HEK293 (cell line): ENCODE data around the gene ARMS2.

Source experiments
- CTCF ChIA-PET: fragments of 350-600 bp; formaldehyde crosslinking; extraction: SDS; loops from one replicate; lab custom pipeline; 2021; ENCODE audit warnings: antibody characterized with exemption; lab: Yijun Ruan, JAX
- POLR2A ChIA-PET: fragments of 300-600 bp; formaldehyde crosslinking; extraction: SDS; loops from one replicate; lab custom pipeline; 2020; ENCODE audit warnings: antibody characterized with exemption, inconsistent platforms; lab: Yijun Ruan, JAX
- H3K27ac ChIP-seq: fragments of 200-500 bp; sonication (Bioruptor generic); 2 replicates; pipeline ENCODE4 v1.5.1; 2014; ENCODE audit warnings: low read depth, low read length, control low read depth, inconsistent platforms; ENCODE audit errors: extremely low read depth
- H3K36me3 ChIP-seq, 2 experiments: fragments of 200-500 bp in 1 of 2; sonication (Bioruptor generic) in 1 of 2; 1 replicate in 1 of 2; 2 replicates in 1 of 2; pipeline ENCODE4 v1.5.1; 2014 to 2017; ENCODE audit warnings: inconsistent platforms in 2 of 2, low read length in 2 of 2; ENCODE audit not compliant: control insufficient read depth in 2 of 2, insufficient read depth in 1 of 2
- H3K4me1 ChIP-seq: fragments of 200-500 bp; sonication (Bioruptor generic); 2 replicates; pipeline ENCODE4 v1.5.1; 2014; ENCODE audit warnings: mild to moderate bottlenecking, low read length, inconsistent platforms; ENCODE audit not compliant: control insufficient read depth, insufficient read depth
- H3K4me3 ChIP-seq: 2 replicates; pipeline ENCODE4 v1.5.1; 2011; ENCODE audit warnings: low read depth, mild to moderate bottlenecking, control low read depth, low read length, moderate library complexity
- H3K9me3 ChIP-seq: fragments of 200-500 bp; sonication (Bioruptor generic); 2 replicates; pipeline ENCODE4 v1.5.1; 2014; ENCODE audit warnings: low read depth, low read length, inconsistent platforms; ENCODE audit not compliant: control insufficient read depth, insufficient read depth
- EGR2 ChIP-seq: fragments of 450-650 bp; formaldehyde crosslinking; IDR thresholded peaks from 2 replicates; pipeline ENCODE4 v1.5.1; 2016; ENCODE audit warnings: low read depth, missing biosample characterization, missing genetic modification characterization
- GFI1B ChIP-seq: fragments of 450-650 bp; formaldehyde crosslinking; IDR thresholded peaks from 2 replicates; pipeline ENCODE4 v1.5.1; 2016; ENCODE audit warnings: missing biosample characterization, missing genetic modification characterization
- GLI2 ChIP-seq: fragments of 450-650 bp; formaldehyde crosslinking; IDR thresholded peaks from 2 replicates; pipeline ENCODE4; 2017; ENCODE audit warnings: missing biosample characterization, missing genetic modification characterization, low read depth, borderline replicate concordance
- IKZF3 ChIP-seq: fragments of 450-650 bp; IDR thresholded peaks from 2 replicates; pipeline ENCODE4 v1.5.0; 2018; ENCODE audit warnings: missing biosample characterization, mild to moderate bottlenecking, missing genetic modification characterization, moderate library complexity
- KLF16 ChIP-seq: fragments of 450-650 bp; formaldehyde crosslinking; IDR thresholded peaks from 2 replicates; pipeline ENCODE4 v1.5.1; 2017; ENCODE audit warnings: missing biosample characterization, missing genetic modification characterization
- PRDM1 ChIP-seq: fragments of 450-650 bp; formaldehyde crosslinking; IDR thresholded peaks from 2 replicates; pipeline ENCODE4; 2016; ENCODE audit warnings: missing biosample characterization, missing genetic modification characterization
- ZBTB21 ChIP-seq: fragments of 450-650 bp; formaldehyde crosslinking; IDR thresholded peaks from 2 replicates; pipeline ENCODE4 v1.5.1; 2017; ENCODE audit warnings: missing biosample characterization, missing genetic modification characterization
- ZNF132 ChIP-seq: fragments of 450-650 bp; formaldehyde crosslinking; IDR thresholded peaks from 2 replicates; pipeline ENCODE4 v1.5.1; 2017; ENCODE audit warnings: missing biosample characterization, missing genetic modification characterization, borderline replicate concordance
- ZNF140 ChIP-seq: fragments of 450-650 bp; formaldehyde crosslinking; IDR thresholded peaks from 2 replicates; pipeline ENCODE4 v1.5.1; 2016; ENCODE audit warnings: missing biosample characterization, missing genetic modification characterization
- ZNF169 ChIP-seq: fragments of 450-650 bp; formaldehyde crosslinking; IDR thresholded peaks from 2 replicates; pipeline ENCODE4 v1.5.1; 2016; ENCODE audit warnings: missing biosample characterization, missing genetic modification characterization
- ZNF223 ChIP-seq: fragments of 450-650 bp; formaldehyde crosslinking; IDR thresholded peaks from 2 replicates; pipeline ENCODE4 v1.5.1; 2016; ENCODE audit warnings: missing biosample characterization, missing genetic modification characterization
- ZNF23 ChIP-seq: fragments of 450-650 bp; formaldehyde crosslinking; IDR thresholded peaks from 2 replicates; pipeline ENCODE4 v1.5.1; 2016; ENCODE audit warnings: missing biosample characterization, missing genetic modification characterization, borderline replicate concordance
- ZNF24 ChIP-seq: fragments of 450-650 bp; formaldehyde crosslinking; IDR thresholded peaks from 2 replicates; pipeline ENCODE4 v1.5.1; 2016; ENCODE audit warnings: missing biosample characterization, missing genetic modification characterization
- ZNF248 ChIP-seq: fragments of 450-650 bp; formaldehyde crosslinking; IDR thresholded peaks from 2 replicates; pipeline ENCODE4 v1.5.1; 2017; ENCODE audit warnings: missing biosample characterization, missing genetic modification characterization
- ZNF292 ChIP-seq: fragments of 450-650 bp; formaldehyde crosslinking; IDR thresholded peaks from 2 replicates; pipeline ENCODE4 v1.5.1; 2016; ENCODE audit warnings: low read depth, missing biosample characterization, missing genetic modification characterization, borderline replicate concordance
- ZNF311 ChIP-seq: fragments of 450-650 bp; formaldehyde crosslinking; IDR thresholded peaks from 2 replicates; pipeline ENCODE4 v1.5.1; 2017; ENCODE audit warnings: missing biosample characterization, missing genetic modification characterization, borderline replicate concordance
- ZNF366 ChIP-seq: fragments of 450-650 bp; formaldehyde crosslinking; conservative IDR thresholded peaks from 2 replicates; pipeline ENCODE4 v1.5.1; 2016; ENCODE audit warnings: missing biosample characterization, missing genetic modification characterization
- ZNF37A ChIP-seq: fragments of 450-650 bp; IDR thresholded peaks from 2 replicates; pipeline ENCODE4 v1.5.1; 2018; ENCODE audit warnings: missing biosample characterization, missing genetic modification characterization
- ZNF426 ChIP-seq: fragments of 450-650 bp; formaldehyde crosslinking; IDR thresholded peaks from 2 replicates; pipeline ENCODE4 v1.5.1; 2017; ENCODE audit warnings: missing biosample characterization, missing genetic modification characterization, mild to moderate bottlenecking, inconsistent platforms, moderate library complexity
- ZNF561 ChIP-seq: fragments of 450-650 bp; IDR thresholded peaks from 2 replicates; pipeline ENCODE4 v1.5.1; 2018; ENCODE audit warnings: missing biosample characterization, missing genetic modification characterization, borderline replicate concordance
- ZNF596 ChIP-seq: fragments of 450-650 bp; IDR thresholded peaks from 2 replicates; pipeline ENCODE4 v1.5.0; 2018; ENCODE audit warnings: missing biosample characterization, mild to moderate bottlenecking, missing genetic modification characterization, moderate library complexity
- ZNF623 ChIP-seq: fragments of 450-650 bp; formaldehyde crosslinking; IDR thresholded peaks from 2 replicates; pipeline ENCODE4 v1.5.1; 2016; ENCODE audit warnings: missing biosample characterization, missing genetic modification characterization
- ZNF664 ChIP-seq: fragments of 450-650 bp; formaldehyde crosslinking; IDR thresholded peaks from 2 replicates; pipeline ENCODE4 v1.5.1; 2016; ENCODE audit warnings: missing biosample characterization, missing genetic modification characterization
- ZNF670 ChIP-seq: fragments of 450-650 bp; formaldehyde crosslinking; IDR thresholded peaks from 2 replicates; pipeline ENCODE4 v1.5.1; 2016; ENCODE audit warnings: missing biosample characterization, missing genetic modification characterization, low read depth
- ZNF776 ChIP-seq: fragments of 450-650 bp; formaldehyde crosslinking; IDR thresholded peaks from 2 replicates; pipeline ENCODE4 v1.5.0; 2017; ENCODE audit warnings: missing biosample characterization, missing genetic modification characterization, borderline replicate concordance
- ZNF837 ChIP-seq: fragments of 450-650 bp; formaldehyde crosslinking; IDR thresholded peaks from 2 replicates; pipeline ENCODE4 v1.5.1; 2016; ENCODE audit warnings: missing biosample characterization, missing genetic modification characterization
- TF ChIP-seq, protein P1 (sequence below): fragments of 450-650 bp; formaldehyde crosslinking; IDR thresholded peaks from 2 replicates; pipeline ENCODE4 v1.5.1; 2016; ENCODE audit warnings: missing biosample characterization, missing genetic modification characterization
- TF ChIP-seq, protein P2 (sequence below): fragments of 450-650 bp; formaldehyde crosslinking; IDR thresholded peaks from 2 replicates; pipeline ENCODE4 v1.5.1; 2016; ENCODE audit warnings: missing biosample characterization, missing genetic modification characterization
- TF ChIP-seq, protein P3 (sequence below): fragments of 450-650 bp; formaldehyde crosslinking; IDR thresholded peaks from 2 replicates; pipeline ENCODE4 v1.5.1; 2016; ENCODE audit warnings: missing biosample characterization, missing genetic modification characterization
- TF ChIP-seq, protein P4 (sequence below): fragments of 450-650 bp; formaldehyde crosslinking; IDR thresholded peaks from 2 replicates; pipeline ENCODE4 v1.5.1; 2016; ENCODE audit warnings: missing biosample characterization, missing genetic modification characterization

ARMS2 gene

DNA sequence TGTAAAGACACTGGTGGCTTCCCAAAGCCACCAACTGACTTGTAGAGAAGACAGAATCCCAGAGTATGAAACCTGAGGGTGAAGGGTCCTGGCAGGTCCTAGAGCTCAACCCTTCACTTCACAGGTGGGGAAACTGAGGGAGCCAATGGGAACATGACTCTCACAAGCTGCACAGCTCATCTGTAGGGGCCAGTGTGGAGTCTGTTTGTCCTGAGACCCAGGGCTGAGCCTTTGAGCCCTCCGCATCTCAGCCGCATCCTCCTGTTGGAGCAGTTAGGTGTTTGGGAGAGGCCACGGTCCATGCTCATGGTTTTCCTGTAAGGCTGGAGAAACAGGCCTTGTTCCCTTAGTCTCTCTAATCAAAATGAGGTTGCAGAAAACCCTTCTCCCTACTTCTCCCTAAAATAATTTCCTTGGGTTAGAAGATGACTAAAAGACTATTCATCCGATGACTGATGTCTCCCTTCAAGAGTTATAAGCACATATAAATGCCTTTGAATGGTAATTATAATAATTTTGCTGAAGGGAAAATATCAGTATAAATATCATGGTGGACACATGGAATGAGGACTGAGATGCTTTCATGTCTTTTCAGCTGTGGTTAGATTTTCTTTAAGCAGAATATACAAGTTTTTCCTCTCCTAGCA is 17.2 kb downstream of the ARMS2 start:
- H3K4me1 ChIP-seq, result 0 out of 2 replicates have a peak, but pooled peaks cover 5% of the 10 kb centered on the region
- no peak for TF ChIP-seq KLF16 (tag by site-specific recombination)
- TF ChIP-seq, protein P1, sequence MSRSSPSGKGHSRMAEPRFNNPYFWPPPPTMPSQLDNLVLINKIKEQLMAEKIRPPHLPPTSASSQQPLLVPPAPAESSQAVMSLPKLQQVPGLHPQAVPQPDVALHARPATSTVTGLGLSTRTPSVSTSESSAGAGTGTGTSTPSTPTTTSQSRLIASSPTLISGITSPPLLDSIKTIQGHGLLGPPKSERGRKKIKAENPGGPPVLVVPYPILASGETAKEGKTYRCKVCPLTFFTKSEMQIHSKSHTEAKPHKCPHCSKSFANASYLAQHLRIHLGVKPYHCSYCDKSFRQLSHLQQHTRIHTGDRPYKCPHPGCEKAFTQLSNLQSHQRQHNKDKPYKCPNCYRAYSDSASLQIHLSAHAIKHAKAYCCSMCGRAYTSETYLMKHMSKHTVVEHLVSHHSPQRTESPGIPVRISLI (tag by site-specific recombination), result no peak
- no peak for TF ChIP-seq ZNF311 (tag by site-specific recombination)
- no peak for TF ChIP-seq IKZF3 (tag by site-specific recombination)
- TF ChIP-seq, protein P2, sequence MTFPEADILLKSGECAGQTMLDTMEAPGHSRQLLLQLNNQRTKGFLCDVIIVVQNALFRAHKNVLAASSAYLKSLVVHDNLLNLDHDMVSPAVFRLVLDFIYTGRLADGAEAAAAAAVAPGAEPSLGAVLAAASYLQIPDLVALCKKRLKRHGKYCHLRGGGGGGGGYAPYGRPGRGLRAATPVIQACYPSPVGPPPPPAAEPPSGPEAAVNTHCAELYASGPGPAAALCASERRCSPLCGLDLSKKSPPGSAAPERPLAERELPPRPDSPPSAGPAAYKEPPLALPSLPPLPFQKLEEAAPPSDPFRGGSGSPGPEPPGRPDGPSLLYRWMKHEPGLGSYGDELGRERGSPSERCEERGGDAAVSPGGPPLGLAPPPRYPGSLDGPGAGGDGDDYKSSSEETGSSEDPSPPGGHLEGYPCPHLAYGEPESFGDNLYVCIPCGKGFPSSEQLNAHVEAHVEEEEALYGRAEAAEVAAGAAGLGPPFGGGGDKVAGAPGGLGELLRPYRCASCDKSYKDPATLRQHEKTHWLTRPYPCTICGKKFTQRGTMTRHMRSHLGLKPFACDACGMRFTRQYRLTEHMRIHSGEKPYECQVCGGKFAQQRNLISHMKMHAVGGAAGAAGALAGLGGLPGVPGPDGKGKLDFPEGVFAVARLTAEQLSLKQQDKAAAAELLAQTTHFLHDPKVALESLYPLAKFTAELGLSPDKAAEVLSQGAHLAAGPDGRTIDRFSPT, result no peak
- no peak for TF ChIP-seq ZNF37A (tag by site-specific recombination)
- TF ChIP-seq, protein P3, sequence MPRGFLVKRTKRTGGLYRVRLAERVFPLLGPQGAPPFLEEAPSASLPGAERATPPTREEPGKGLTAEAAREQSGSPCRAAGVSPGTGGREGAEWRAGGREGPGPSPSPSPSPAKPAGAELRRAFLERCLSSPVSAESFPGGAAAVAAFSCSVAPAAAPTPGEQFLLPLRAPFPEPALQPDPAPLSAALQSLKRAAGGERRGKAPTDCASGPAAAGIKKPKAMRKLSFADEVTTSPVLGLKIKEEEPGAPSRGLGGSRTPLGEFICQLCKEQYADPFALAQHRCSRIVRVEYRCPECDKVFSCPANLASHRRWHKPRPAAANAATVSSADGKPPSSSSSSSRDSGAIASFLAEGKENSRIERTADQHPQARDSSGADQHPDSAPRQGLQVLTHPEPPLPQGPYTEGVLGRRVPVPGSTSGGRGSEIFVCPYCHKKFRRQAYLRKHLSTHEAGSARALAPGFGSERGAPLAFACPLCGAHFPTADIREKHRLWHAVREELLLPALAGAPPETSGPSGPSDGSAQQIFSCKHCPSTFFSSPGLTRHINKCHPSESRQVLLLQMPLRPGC (tag by site-specific recombination), result no peak
- no peak for TF ChIP-seq ZNF169
- TF ChIP-seq ZNF23 (tag by site-specific recombination), result no peak
- TF ChIP-seq ZNF132 (tag by site-specific recombination), result no peak
- TF ChIP-seq GLI2 (tag by site-specific recombination), result no peak
- no peak for TF ChIP-seq ZNF426 (tag by site-specific recombination)
- TF ChIP-seq ZNF664 (tag by site-specific recombination), result no peak
- no peak for TF ChIP-seq ZNF292 (tag by site-specific recombination)
- no peak for TF ChIP-seq ZBTB21 (tag by site-specific recombination)
- ChIA-PET CTCF (interaction anchor here (0.7 to 0.8 kb wide), 2 partner anchors 68 to 212 kb away, joined by 3 to 4 read pairs; no protein-coding TSS in a partner anchor), POLR2A (no interaction called here)
- no peaks in the 10 kb centered on the region for H3K9me3 ChIP-seq
- no peaks in the 10 kb centered on the region for H3K36me3 ChIP-seq
- H3K4me3 ChIP-seq, result no peak overlapping the region
- no peak overlapping the region for H3K27ac ChIP-seq

DNA sequence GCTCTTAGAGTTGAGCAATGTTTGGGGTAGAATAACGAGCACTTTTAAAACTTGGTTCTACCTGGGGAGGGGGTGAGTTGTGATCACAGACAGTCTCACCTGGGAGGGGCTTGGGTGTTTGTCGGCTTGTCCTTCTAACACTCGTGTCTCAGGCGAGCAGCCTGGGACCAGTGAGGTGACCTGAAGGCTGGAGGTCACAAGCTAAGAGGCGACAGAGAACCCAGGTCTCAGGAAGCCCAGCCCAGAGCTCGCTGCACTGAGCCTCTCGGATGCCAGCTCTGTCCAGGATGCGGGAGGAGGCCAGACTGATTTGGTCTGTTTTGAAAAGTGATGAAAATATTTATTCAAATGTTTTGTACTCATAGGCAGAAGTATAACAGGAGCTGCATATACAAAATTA is 18.7 kb downstream of the ARMS2 start:
- POLR2A ChIA-PET, result no interaction called here
- Histone ChIP-seq H3K9me3 (no peaks in the 10 kb centered on the region), H3K36me3 (no peaks in the 10 kb centered on the region), H3K4me3 (no peak overlapping the region), H3K4me1 (0 out of 2 replicates have a peak, but pooled peaks cover 5% of the 10 kb centered on the region), H3K27ac (no peak overlapping the region)
- no peak for TF ChIP-seq EGR2
- no peak for TF ChIP-seq ZNF24 (tag by site-specific recombination)
- no peak for TF ChIP-seq ZNF366 (tag by site-specific recombination)
- TF ChIP-seq ZNF623 (tag by site-specific recombination), result no peak
- no peak for TF ChIP-seq ZNF223 (tag by site-specific recombination)
- TF ChIP-seq ZNF776 (tag by site-specific recombination), result no peak
- no peak for TF ChIP-seq ZNF596
- no peak for TF ChIP-seq GFI1B (tag by site-specific recombination)
- no peak for TF ChIP-seq ZNF561 (tag by site-specific recombination)
- TF ChIP-seq ZNF837 (tag by site-specific recombination), result no peak
- no peak for TF ChIP-seq ZNF670
- TF ChIP-seq ZNF248, result no peak
- TF ChIP-seq, protein P4, sequence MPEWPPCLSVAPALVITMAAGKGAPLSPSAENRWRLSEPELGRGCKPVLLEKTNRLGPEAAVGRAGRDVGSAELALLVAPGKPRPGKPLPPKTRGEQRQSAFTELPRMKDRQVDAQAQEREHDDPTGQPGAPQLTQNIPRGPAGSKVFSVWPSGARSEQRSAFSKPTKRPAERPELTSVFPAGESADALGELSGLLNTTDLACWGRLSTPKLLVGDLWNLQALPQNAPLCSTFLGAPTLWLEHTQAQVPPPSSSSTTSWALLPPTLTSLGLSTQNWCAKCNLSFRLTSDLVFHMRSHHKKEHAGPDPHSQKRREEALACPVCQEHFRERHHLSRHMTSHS, result no peak
- TF ChIP-seq ZNF140, result no peak
- no peak for TF ChIP-seq PRDM1 (tag by site-specific recombination)
- CTCF ChIA-PET, result interaction anchor here (0.7 kb wide), 1 partner anchor 170 kb away, joined by 3 read pairs; no protein-coding TSS in a partner anchor
